Endothelial cell of umbilical vein (primary cell): ENCODE data around the gene SLC1A1. TPM values are rescaled to one million over a fixed set of nuclear protein-coding genes. Genes with fewer than 3 reads are reported as not detected.

Experiments used
- BruUV-seq: library from RNA; stranded (reverse); fragments of 400-500 nt; replicated peaks from 2 replicates; lab custom pipeline; 2021; lab: Mats Ljungman, UMichigan
- CTCF ChIA-PET: fragments of 300-600, 350-600 bp; sonication (Branson Sonifier 250); formaldehyde crosslinking; loops from one replicate; lab custom pipeline; 2021; ENCODE audit warnings: antibody characterized with exemption, inconsistent platforms; lab: Charles Lee
- POLR2A ChIA-PET: fragments of 300-600, 350-600 bp; sonication (Branson Sonifier 250); formaldehyde crosslinking; loops from one replicate; lab custom pipeline; 2021; ENCODE audit warnings: antibody characterized with exemption, inconsistent platforms; lab: Charles Lee
- DNase-seq: peaks from one replicate; pipeline ENCODE4 v3.0.0-alpha.2; 2011; ENCODE audit warnings: low read depth, low spot score
- FAIRE-seq: peaks from 2 replicates; lab custom pipeline; 2011; peaks lifted over from hg19 to GRCh38; lab: Jason Lieb, UNC
- H2AFZ ChIP-seq: 2 replicates; pipeline ENCODE4 v1.6.0; 2012; ENCODE audit warnings: low read depth, low read length, control low read depth, inconsistent platforms
- H3K27ac ChIP-seq: 2 replicates; pipeline ENCODE4 v1.5.1; 2011; ENCODE audit warnings: low read depth, mild to moderate bottlenecking, control low read depth, low read length, moderate library complexity; ENCODE audit not compliant: insufficient read depth
- H3K27me3 ChIP-seq, 2 experiments: 2 replicates each; pipeline versions ENCODE4 v1.6.0 to v1.6.1; 2011; ENCODE audit warnings: low read length in 2 of 2, mixed read lengths in 1 of 2; ENCODE audit not compliant: control insufficient read depth in 2 of 2, insufficient read depth in 2 of 2
- H3K36me3 ChIP-seq, 2 experiments: 2 replicates in 1 of 2; 3 replicates in 1 of 2; pipeline ENCODE4 v1.5.1; 2011; ENCODE audit warnings: low read length in 2 of 2, mild to moderate bottlenecking in 1 of 2, moderate library complexity in 1 of 2; ENCODE audit not compliant: control insufficient read depth in 2 of 2, insufficient read depth in 2 of 2; ENCODE audit errors: extremely low read depth in 1 of 2
- H3K4me1 ChIP-seq: 3 replicates; pipeline ENCODE4 v1.5.1; 2011; ENCODE audit warnings: mild to moderate bottlenecking, low read length; ENCODE audit not compliant: control insufficient read depth, insufficient read depth; ENCODE audit errors: extremely low read depth
- H3K4me2 ChIP-seq: 2 replicates; pipeline ENCODE4 v1.6.1; 2011; ENCODE audit warnings: low read length, control low read depth, mixed read lengths; ENCODE audit not compliant: insufficient read depth
- H3K4me3 ChIP-seq, 3 experiments: fragments of 200-600 bp in 1 of 3; sonication (generic), shearing (Covaris generic) in 1 of 3; replicated peaks in 1 of 3; 2 replicates each; pipeline ENCODE4 v1.5.1; 2011 to 2016; ENCODE audit warnings: control low read depth in 3 of 3, low read length in 3 of 3, mild to moderate bottlenecking in 2 of 3, inconsistent platforms in 1 of 3, low read depth in 1 of 3, moderate library complexity in 1 of 3; ENCODE audit not compliant: insufficient read depth in 1 of 3
- H3K79me2 ChIP-seq: 2 replicates; pipeline ENCODE4 v1.6.0; 2012; ENCODE audit warnings: low read length, inconsistent platforms; ENCODE audit not compliant: control insufficient read depth, insufficient read depth
- H3K9ac ChIP-seq: replicated peaks from 2 replicates; pipeline ENCODE3; 2011; ENCODE audit warnings: low read length, control low read depth; ENCODE audit not compliant: insufficient read depth; ENCODE audit errors: extremely low read depth
- H3K9me1 ChIP-seq: replicated peaks from 3 replicates; pipeline ENCODE4 v1.6.0; 2011; ENCODE audit warnings: mild to moderate bottlenecking, low read length; ENCODE audit not compliant: control insufficient read depth, insufficient read depth; ENCODE audit errors: extremely low read depth
- H3K9me3 ChIP-seq: replicated peaks from 2 replicates; pipeline ENCODE4 v1.5.1; 2012; ENCODE audit warnings: low read length, inconsistent platforms; ENCODE audit not compliant: control insufficient read depth, insufficient read depth
- H4K20me1 ChIP-seq: replicated peaks from 2 replicates; pipeline ENCODE3; 2011; ENCODE audit warnings: mild to moderate bottlenecking, low read length; ENCODE audit not compliant: control insufficient read depth, insufficient read depth; ENCODE audit errors: extremely low read depth
- CTCF ChIP-seq, 2 donors: IDR thresholded peaks; 1 replicate in 1 of 2; 2 replicates in 1 of 2; pipeline ENCODE4 v1.5.1; 2011; ENCODE audit warnings: low read length in 2 of 2, mild to moderate bottlenecking in 2 of 2, moderate library complexity in 2 of 2, control low read depth in 1 of 2, inconsistent platforms in 1 of 2, low read depth in 1 of 2; ENCODE audit not compliant: insufficient read depth in 1 of 2; ENCODE audit errors: extremely low read depth in 1 of 2
- EZH2 ChIP-seq: IDR thresholded peaks from 2 replicates; pipeline ENCODE4 v1.6.1; 2012; ENCODE audit warnings: borderline replicate concordance, low read depth, mild to moderate bottlenecking, moderate library complexity, low read length, inconsistent platforms; ENCODE audit not compliant: severe bottlenecking
- FOS ChIP-seq: IDR thresholded peaks from 2 replicates; pipeline ENCODE4 v1.6.1; 2011; ENCODE audit warnings: mild to moderate bottlenecking, low read length, moderate library complexity, borderline replicate concordance; ENCODE audit not compliant: insufficient read depth
- GATA2 ChIP-seq: IDR thresholded peaks from 2 replicates; pipeline ENCODE4 v1.7.0; 2011; ENCODE audit warnings: low read depth, mild to moderate bottlenecking, moderate library complexity, mixed read lengths, low read length; ENCODE audit not compliant: insufficient read length, insufficient read depth
- JUN ChIP-seq: IDR thresholded peaks from 2 replicates; pipeline ENCODE4 v1.6.1; 2011; ENCODE audit warnings: borderline replicate concordance, low read depth; ENCODE audit not compliant: insufficient read length, insufficient read depth
- MAX ChIP-seq: IDR thresholded peaks from 2 replicates; pipeline ENCODE4 v1.6.1; 2011; ENCODE audit not compliant: insufficient read depth, insufficient read length
- MYC ChIP-seq: IDR thresholded peaks from one replicate; pipeline ENCODE4 v1.6.1; 2011; ENCODE audit warnings: mild to moderate bottlenecking, low read depth, low read length
- POLR2A ChIP-seq: IDR thresholded peaks from 2 replicates; pipeline ENCODE4 v1.6.1; 2012; ENCODE audit warnings: low read depth, mild to moderate bottlenecking, control low read depth, low read length
- POLR2AphosphoS5 ChIP-seq: IDR thresholded peaks from 2 replicates; pipeline ENCODE4 v1.6.1; 2012; ENCODE audit warnings: low read depth, mild to moderate bottlenecking, control low read depth, low read length, moderate library complexity; ENCODE audit not compliant: insufficient read depth
- dilution Hi-C: fragments of 300-500 bp; cut with MboI; formaldehyde crosslinking; loops from one replicate; pipeline ENCODE4 v1.15.0; 2019; ENCODE audit warnings: low sequenced_read_pairs; ENCODE audit not compliant: extremely low pct_ligation_motif_present
- intact Hi-C: fragments of 100-400 bp; cut with micrococcal nuclease; formaldehyde crosslinking; loops from one replicate; pipeline ENCODE4 v1.10.0; 2022
- polyA plus RNA-seq, 4 experiments: library from polyadenylated mRNA; depleted of rRNA in 3 of 4; stranded (reverse) in 3 of 4; unstranded in 1 of 4; fragments of >200 nt; gene quantifications; 2 replicates each; pipeline versions ENCODE4 v1.2.1 to v1.2.3, GENCODE V29; 2011 to 2012; ENCODE audit warnings: missing spikeins in 1 of 4
- total RNA-seq: library from RNA; stranded (reverse); gene quantifications from 2 replicates; pipeline ENCODE4 v1.2.3, GENCODE V29; 2021

The SLC1A1 gene
- total and polyA plus RNA-seq, 2 donors (not counting 3 experiments of a cell fraction or from before 2014, with no cell fraction given) = 5.8 to 8.3 TPM

GRCh38 chr9:4508907-4509589 lies 18.8 kb downstream of the SLC1A1 start:
- H3K9me1 ChIP-seq = no peaks in the 10 kb centered on the region
- TF ChIP-seq CTCF (IDR thresholded peaks at IDR 0.05; ENCODE audit: extremely low read depth in 1 of 2, insufficient read depth in 1 of 2, low read depth in 1 of 2, low read length in 2 of 2) = no peak
- TF ChIP-seq MYC = no peak
- TF ChIP-seq FOS = no peak
- intact Hi-C loops = no loop called here
- no peak overlapping the region for H3K4me3 ChIP-seq
- H2AFZ ChIP-seq = no peak overlapping the region
- FAIRE-seq (no peak), DNase-seq (no peak)
- no peak overlapping the region for H3K27ac ChIP-seq
- dilution Hi-C loops = no loop called here
- H3K79me2 ChIP-seq = no peaks in the 10 kb centered on the region
- H3K9me3 ChIP-seq = no peaks in the 10 kb centered on the region
- no peaks in the 10 kb centered on the region for H3K4me1 ChIP-seq
- BruUV-seq = no TSS peak
- no peaks in the 10 kb centered on the region for H3K27me3 ChIP-seq
- no peak overlapping the region for H3K4me2 ChIP-seq
- no peak overlapping the region for H3K9ac ChIP-seq
- H3K36me3 ChIP-seq = no peaks in the 10 kb centered on the region
- no peaks in the 10 kb centered on the region for H4K20me1 ChIP-seq
- ChIA-PET POLR2A (no interaction called here), CTCF (no interaction called here)

GRCh38 chr9:4509590-4509984 lies 19.3 kb downstream of the SLC1A1 start:
- Histone ChIP-seq H3K79me2 (no peaks in the 10 kb centered on the region), H3K9me1 (no peaks in the 10 kb centered on the region), H3K4me3 (no peak overlapping the region), H3K27ac (no peak overlapping the region), H3K27me3 (no peaks in the 10 kb centered on the region), H3K9ac (no peak overlapping the region), H3K4me2 (no peak overlapping the region), H3K36me3 (no peaks in the 10 kb centered on the region), H2AFZ (no peak overlapping the region), H3K9me3 (no peaks in the 10 kb centered on the region), H3K4me1 (no peaks in the 10 kb centered on the region), H4K20me1 (no peaks in the 10 kb centered on the region)
- dilution Hi-C loops (no loop called here), intact Hi-C loops (no loop called here)
- TF ChIP-seq MAX (no peak), GATA2 (no peak), MYC (no peak), FOS (no peak), POLR2AphosphoS5 (no peak), POLR2A (no peak), JUN (no peak), CTCF (IDR thresholded peaks at IDR 0.05; ENCODE audit: extremely low read depth in 1 of 2, insufficient read depth in 1 of 2, low read depth in 1 of 2, low read length in 2 of 2) (no peak), EZH2 (no peak)
- POLR2A ChIA-PET = no interaction called here
- no TSS peak for BruUV-seq
- DNase-seq = no peak
- no peak for FAIRE-seq
- CTCF ChIA-PET = interaction anchor here (0.6 to 1.0 kb wide), 2 partner anchors 12 to 29 kb away, joined by 3 read pairs; no protein-coding TSS in a partner anchor
